ENCODE results near the gene DIABLO. TPM values are rescaled to one million over a fixed set of nuclear protein-coding genes. Genes with fewer than 3 reads are reported as not detected.

Gene DIABLO
- total and polyA plus RNA-seq, 12 donors = 18.1 to 68.6 (median 32.8) TPM

- no peaks in the 10 kb centered on the region for H3K27me3 ChIP-seq
- no peak overlapping the region for H3K27ac ChIP-seq
- no peaks in the 10 kb centered on the region for H3K36me3 ChIP-seq
- no peaks in the 10 kb centered on the region for H3K9me3 ChIP-seq
- H3K4me1 ChIP-seq = no peaks in the 10 kb centered on the region
- no peak for DNase-seq
- 88 to 94% methylated on average over 7 of the region's 7 CpGs for WGBS, 2 donors
- intact Hi-C loops (cut with DNase I) = no loop called here
- ATAC-seq = no peak
- no peak for TF ChIP-seq CTCF (IDR thresholded peaks at IDR 0.05)
- no peak overlapping the region for H3K4me3 ChIP-seq
These were observed 67.1 kb downstream of the DIABLO start for GRCh38 chr12:122158700-122159285.

Other genes starting within 250 kb of the DIABLO start
- 10 to 100 TPM; 13.2 to 25.7 (median 16.2) TPM for gene BCL7A, start 204.2 kb downstream of the DIABLO start, total RNA-seq
- 1 to 10 TPM; 3.4 to 4.9 TPM for gene BCL7A, start 204.2 kb downstream of the DIABLO start, polyA plus RNA-seq
- gene MLXIP, start 147.3 kb downstream of the DIABLO start, total RNA-seq = 10 to 100 TPM; 17.3 to 37.9 (median 20.9) TPM
- gene MLXIP, start 147.3 kb downstream of the DIABLO start, polyA plus RNA-seq = 10 to 100 TPM; 11.5 to 26.6 TPM
- not detected for gene IL31, start 51.8 kb downstream of the DIABLO start, total RNA-seq
- gene IL31, start 51.8 kb downstream of the DIABLO start, polyA plus RNA-seq = not detected
- 1 to 10 TPM in 3 of 10 donors, under 1 TPM in 5, not detected in 2; 0.23 to 1.6 (median 0.74) TPM for gene LRRC43, start 42.9 kb downstream of the DIABLO start, total RNA-seq
- gene LRRC43, start 42.9 kb downstream of the DIABLO start, polyA plus RNA-seq = under 1 TPM; 0.07 to 0.73 TPM
- not detected for gene B3GNT4, start 22.3 kb downstream of the DIABLO start, total RNA-seq
- under 1 TPM; 0.29 to 0.70 TPM for gene B3GNT4, start 22.3 kb downstream of the DIABLO start, polyA plus RNA-seq
- 10 to 100 TPM in 9 of 10 donors, 1 to 10 TPM in 1; 9.5 to 17.3 (median 13.0) TPM for gene VPS33A, start 40.4 kb upstream of the DIABLO start, total RNA-seq
- gene VPS33A, start 40.4 kb upstream of the DIABLO start, polyA plus RNA-seq = 1 to 10 TPM; 4.5 to 7.3 TPM
- gene CLIP1, start 196.6 kb upstream of the DIABLO start, total RNA-seq = 100 to 1,000 TPM in 5 of 10 donors, 10 to 100 TPM in 5; 87.4 to 135 (median 100) TPM
- 10 to 100 TPM; 36.3 to 39.1 TPM for gene CLIP1, start 196.6 kb upstream of the DIABLO start, polyA plus RNA-seq

Measured in heart right ventricle (tissue), 16 donors.